D341Med (cell line): ENCODE measurements around the gene EXOC4.
"Not testable (repeated sequence)": the region's sequence is repeated elsewhere in the genome, so short reads cannot be mapped to it uniquely, and the experiment has no call there.

Experiments
- DNase-seq: peaks from one replicate; pipeline ENCODE4 v3.0.0; 2012; ENCODE audit warnings: low spot score

The EXOC4 gene

DNA sequence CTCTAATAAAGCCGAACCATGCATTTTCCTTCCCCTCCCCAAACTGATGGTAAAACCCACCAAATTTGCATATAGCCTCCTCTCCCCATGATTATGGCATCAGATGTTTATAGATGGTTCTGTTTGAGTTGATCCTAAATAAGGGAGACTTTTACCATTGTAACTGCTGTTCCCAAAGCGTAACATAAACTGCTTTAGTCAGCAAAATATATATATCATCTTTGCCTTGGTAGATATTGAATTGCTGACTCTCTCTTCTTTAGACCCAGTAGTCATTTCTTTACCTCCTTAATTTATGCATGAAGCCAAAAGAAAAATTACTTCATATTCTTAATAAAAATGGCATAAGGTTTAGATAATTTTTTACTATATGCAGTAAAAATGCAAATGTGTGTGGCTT, 788.1 kb downstream of the EXOC4 start:
- no peak for DNase-seq

DNA sequence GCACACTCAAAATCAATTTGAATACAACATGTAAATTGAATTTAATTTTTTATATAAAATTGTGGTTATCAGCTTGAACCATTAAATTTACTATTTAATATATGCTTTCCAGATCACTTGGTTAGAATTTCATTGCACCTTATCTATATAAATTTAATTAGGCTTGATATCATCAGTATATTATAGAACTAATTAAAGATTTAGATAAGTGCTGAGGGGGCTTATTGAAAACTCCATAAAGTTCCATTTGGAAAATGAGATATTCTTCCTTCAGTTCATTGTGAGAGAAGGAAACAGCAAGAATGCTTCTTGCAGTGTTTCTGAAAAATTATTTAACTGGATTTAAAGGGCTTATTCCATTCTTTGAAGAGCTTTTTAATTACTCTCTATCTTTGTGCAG, 788.6 kb downstream of the EXOC4 start:
- DNase-seq: no peak

DNA sequence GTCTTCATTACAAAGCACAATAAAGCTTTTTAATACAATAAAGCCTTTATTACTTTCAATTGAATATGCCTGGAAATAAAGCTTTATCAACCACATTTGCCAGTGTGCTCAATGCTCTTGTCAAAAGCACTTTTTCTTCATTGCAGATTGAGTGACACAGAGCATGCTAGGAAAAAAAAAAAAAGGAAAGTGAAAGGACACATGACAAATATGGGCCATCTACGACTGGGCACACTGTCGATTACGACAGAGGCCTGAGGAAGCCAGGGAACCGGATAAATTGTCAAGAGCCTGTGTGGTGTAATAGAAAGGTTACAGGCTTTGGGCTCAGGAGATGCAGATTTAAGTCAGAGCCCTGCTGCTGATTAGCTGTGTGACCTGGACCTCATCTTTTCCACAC, 789.4 kb downstream of the EXOC4 start:
- DNase-seq: no peak

GRCh38 chr7:134044682-134045081, 791.8 kb downstream of the EXOC4 start:
- DNase-seq: no peak

GRCh38 chr7:134045716-134046115, 792.8 kb downstream of the EXOC4 start:
- no peak for DNase-seq

- no peak for DNase-seq
Observed at GRCh38 chr7:134046594-134047128, 793.8 kb downstream of the EXOC4 start.

GRCh38 chr7:134047675-134048074, 794.8 kb downstream of the EXOC4 start:
- DNase-seq: no peak

GRCh38 chr7:134048166-134048565, 795.3 kb downstream of the EXOC4 start:
- no peak for DNase-seq

GRCh38 chr7:134051020-134051419, 798.1 kb downstream of the EXOC4 start:
- DNase-seq: no peak

GRCh38 chr7:134056816-134057215, 803.9 kb downstream of the EXOC4 start:
- no peak for DNase-seq

DNA sequence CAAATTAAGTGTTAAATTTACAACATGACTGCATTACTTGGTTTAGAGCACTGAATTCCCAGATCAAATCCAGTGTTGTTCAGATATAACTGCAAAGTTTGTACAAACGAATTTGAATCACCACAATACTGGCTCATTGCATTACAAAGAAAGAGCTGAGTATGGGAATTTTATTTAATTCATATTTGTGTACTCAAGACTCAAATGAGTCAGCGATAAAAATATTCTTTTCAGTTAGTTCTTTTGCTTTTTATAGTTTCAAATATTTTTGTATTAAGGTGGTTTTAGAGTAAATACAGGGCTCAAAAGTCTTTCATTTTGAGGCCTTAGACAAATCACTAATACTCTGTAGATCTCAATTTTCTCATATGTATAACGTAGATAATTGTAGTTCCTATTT, 805.6 kb downstream of the EXOC4 start:
- no peak for DNase-seq

GRCh38 chr7:134058980-134059379, 806.1 kb downstream of the EXOC4 start:
- DNase-seq: no peak

GRCh38 chr7:134059921-134060320, 807.0 kb downstream of the EXOC4 start:
- DNase-seq: no peak

- no peak for DNase-seq
Observed at GRCh38 chr7:134060874-134061273, 808.0 kb downstream of the EXOC4 start.

- DNase-seq: no peak
Observed at GRCh38 chr7:134062460-134062859, 809.6 kb downstream of the EXOC4 start.

DNA sequence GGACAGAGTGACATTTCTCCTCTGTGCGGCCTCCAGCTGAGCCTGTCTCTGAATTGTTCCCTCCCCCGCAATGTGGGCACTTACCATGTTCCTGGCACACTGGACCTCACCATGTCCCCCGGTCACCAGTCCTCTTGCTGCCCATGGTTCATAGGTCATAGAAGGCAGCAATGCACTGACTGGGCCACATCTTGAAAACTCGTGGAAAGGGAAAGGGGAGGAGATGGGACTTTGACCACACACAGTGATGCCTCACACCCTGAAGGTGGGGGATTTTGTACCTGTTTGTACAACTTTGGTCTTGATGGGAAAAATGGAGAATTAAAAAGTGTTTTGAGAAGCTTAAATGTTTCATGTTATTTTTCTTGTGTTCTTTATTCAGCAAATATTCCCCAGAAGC, 812.5 kb downstream of the EXOC4 start:
- DNase-seq: no peak

DNA sequence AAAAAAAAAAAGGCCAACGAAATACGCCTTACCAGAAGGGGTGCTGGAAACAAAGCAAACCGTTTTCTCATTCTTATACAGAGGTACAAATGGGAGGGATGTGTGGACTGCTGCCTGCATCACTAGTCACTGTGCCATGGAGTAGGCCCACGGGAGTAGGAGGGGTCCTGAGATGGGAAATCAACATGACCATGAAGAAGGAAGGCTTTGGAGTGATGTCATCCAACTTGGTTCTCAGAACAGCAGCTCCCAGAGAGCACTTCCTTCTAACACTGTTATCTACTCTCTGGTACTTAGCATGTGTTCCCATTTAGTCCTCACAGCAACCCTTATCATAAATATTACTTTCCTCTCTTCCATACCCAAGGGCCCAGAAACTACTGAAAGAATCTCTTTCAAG, 814.3 kb downstream of the EXOC4 start:
- no peak for DNase-seq

DNA sequence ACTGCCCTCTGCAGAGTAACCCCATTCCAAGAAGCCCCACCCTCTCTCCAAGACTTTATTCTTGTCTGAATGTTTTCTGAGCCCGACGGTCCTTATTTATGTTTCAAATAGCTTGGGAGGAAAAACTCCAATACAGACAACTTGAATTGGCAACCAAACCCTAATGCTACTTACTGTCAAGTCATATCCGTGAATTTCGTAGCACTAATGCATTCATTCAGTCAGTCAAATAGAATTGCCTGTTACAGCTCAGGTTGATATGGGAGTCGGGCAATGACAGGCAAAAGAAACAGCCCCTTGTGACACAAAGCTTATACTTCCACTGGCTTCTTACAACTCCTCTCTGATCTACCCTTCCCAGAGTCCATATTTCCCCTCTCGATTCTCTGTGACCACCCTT, 815.8 kb downstream of the EXOC4 start:
- no peak for DNase-seq

- DNase-seq: no peak
Observed at GRCh38 chr7:134069187-134069586, 816.3 kb downstream of the EXOC4 start.

GRCh38 chr7:134070673-134071072, 817.8 kb downstream of the EXOC4 start:
- DNase-seq: no peak

DNA sequence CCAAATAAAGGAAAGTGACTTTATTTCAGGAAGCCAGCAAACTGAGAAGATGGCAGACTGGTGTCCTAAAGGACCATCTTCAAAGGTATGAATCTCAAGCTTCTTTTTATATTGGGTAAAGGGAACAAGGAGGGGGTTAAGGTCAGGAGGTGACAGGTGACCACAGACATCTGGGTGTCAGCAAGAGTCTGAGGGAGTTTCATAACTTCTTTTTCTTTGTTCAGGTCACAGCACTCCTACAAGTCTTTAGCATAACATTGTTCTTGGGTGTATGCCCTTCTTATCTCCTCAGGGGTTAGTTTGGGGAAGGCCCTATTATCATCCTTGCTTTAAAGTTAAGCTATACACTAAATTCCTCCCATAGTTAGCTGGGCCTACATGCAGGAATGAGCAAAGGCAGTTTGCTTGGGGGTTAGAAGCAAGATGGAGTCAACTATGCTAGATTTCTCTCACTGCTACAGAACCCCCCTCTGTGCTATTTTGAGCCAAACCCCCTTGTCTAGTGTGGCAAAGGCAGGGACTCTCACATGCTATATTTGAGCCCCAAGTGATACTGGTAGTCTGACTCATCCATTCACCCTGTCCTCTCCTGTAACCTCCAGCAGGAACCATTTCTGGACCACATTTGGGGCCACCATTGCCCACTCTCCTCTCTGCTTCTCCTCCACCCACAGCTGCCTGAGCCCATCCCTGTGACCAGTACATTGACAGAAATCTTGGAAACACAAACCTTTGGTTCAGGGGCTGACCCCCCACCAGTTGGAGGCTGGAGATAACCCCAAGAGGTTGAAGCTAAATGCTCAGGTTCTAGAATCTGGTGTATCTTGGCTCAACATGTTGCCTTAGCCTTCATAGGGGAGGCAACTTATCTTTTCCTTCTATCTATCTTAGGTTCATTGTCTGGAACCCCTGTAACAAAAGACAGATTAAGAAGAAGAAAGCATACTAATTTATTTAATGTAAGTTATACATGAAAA, 818.8 kb downstream of the EXOC4 start:
- no peak for DNase-seq

DNA sequence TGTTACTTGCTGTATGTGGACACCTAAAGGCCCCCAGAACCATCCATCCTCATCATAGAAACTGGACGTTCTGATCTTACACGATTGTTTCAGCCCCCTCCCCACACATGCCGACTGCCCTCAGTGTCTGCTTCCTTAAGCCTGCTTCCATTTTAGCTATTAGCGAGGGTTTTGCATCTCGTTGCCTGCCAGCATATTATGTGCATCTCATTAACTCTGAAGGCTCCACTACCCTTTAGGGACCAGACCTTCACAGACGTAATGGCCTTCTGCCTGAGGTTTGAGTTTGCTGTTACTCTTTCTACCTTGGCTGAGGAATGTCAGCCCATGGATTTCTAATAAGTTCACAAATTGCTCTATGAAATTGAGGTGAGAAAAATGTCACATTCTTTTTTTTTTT, 820.4 kb downstream of the EXOC4 start:
- DNase-seq: no peak

DNA sequence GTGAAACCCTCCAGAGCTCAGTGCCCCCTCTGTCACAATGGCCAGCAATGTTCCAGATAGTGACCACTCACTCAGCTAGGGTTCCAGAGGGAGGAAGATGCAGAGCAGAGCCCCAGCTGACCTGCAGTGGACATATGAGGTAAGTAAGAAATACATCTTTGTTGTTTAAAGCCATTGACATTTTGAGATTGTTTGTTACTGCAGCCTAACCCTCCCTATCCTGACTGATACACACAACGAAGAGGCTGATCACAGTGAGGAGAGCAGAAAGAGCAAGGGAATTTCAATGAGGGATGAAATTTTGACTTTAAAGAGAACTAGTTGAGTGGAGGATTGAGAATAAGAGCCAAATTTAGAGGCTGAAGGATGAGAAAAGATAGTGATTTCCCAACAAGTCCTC, 822.9 kb downstream of the EXOC4 start:
- no peak for DNase-seq

DNA sequence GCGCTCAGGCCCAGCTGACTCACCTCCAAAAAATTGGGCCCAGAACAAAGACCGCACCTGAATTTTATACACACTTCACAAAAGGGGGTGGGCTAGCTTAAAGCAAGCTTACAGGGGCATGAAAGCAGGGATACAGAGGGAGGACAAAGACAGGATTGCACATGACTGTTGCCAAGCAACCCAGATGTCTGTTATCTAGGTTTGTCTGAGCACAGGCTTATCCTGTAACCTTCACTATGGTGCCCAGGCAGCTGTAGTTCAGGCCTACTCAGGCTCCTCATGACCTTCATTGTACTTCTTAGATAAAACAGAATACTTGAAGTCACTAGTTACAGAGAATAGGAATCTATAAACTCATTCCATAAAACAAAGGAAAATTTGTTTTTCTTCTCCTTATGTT, 824.7 kb downstream of the EXOC4 start:
- DNase-seq: not testable (repeated sequence)
